DMS53 treated with DMSO at 0.1 percent for 48 hours (cell line): ENCODE results near the gene CCDC88C.
"Not testable (repeated sequence)": the region's sequence is repeated elsewhere in the genome, so short reads cannot be mapped to it uniquely, and the experiment has no call there.

Experiments used
- DNase-seq: peaks from one replicate; lab custom pipeline; 2025; ENCODE audit not compliant: unreplicated experiment; lab: John Stamatoyannopoulos, UW

Gene CCDC88C

DNA sequence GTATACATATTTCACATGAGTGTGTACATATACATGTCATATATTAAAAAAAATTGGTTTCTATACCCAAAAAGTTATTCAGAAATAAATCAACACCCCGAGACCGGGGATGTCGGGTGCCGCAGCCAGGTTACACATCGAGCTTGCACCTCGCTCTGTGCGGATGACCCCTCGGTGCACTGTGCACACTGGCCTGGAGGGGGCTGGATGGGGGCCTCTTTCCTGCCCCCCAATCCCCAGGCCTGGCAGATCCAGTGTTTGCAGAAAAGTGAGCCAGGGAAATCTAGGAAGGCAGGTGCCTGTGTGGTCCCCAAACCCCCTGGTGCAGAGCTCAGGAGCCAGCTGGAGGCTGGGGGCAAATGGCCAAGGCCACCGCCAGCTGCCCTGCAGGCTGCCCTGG, 146.0 kb downstream of the CCDC88C start:
- DNase-seq: no peak

GRCh38 chr14:91270619-91271018, 147.0 kb downstream of the CCDC88C start:
- no peak for DNase-seq

DNA sequence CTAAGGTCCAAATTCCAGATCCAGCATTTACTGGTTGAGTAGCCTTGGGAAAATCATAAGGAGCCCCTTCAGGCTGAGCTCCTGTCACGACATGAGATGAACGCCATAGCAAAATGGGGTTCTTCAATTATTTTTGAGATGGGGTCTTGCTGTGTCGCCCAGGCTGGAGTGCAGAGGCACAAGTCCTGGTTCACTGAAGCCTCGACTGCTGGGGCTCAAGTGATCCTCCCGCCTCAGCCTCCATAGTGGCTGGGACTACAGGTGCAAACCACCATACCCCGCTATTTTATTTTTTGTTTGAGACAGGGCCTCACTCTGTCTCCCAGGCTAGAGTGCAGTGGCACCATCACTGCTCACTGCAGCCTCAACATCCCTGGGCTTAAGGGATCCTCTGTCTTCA, 147.4 kb downstream of the CCDC88C start:
- no peak for DNase-seq

DNA sequence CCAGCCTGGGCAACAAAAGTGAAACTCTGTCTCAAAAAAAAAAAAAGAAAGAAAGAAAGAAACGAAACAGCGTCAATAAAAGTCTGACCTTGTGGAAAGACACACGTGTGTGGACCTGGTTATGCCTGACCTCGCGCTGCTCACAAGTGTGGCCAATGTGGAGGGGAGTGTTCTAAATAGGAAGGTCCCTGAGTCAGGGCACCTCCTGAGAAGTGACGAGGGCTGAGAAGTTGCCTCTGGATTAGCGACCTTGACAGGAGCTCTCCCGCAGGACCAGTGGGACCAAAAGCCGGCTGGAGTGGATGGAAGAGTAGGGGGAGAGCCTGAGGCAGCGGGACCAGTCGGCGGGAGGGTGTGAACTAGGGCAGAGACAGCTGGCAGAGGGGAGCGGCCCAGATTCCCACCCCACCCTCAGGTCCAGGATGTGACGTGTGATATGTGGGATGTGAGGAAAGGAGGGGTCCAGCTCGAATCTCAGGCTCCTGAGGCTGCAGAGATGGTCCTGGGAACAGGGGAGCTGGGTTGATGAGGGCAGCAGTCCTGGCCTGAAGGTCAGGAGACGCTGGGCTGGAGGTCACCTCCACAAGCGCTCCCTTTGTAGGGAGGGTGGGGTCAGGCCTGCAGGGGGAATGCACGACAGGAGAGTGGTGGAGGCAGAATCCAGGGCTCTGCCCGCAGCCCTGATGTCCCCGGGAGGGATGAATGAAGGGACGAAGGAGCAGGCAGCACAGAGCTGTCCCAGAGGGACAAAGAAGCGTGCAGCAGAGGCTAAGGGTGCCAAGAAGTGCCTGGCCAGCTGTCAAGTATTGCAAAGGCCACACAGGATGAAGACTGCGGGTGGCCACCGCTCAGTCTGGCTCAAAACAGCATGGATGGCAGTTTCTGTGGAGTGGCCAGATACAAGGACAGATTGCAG, 148.3 kb downstream of the CCDC88C start:
- DNase-seq: no peak

DNA sequence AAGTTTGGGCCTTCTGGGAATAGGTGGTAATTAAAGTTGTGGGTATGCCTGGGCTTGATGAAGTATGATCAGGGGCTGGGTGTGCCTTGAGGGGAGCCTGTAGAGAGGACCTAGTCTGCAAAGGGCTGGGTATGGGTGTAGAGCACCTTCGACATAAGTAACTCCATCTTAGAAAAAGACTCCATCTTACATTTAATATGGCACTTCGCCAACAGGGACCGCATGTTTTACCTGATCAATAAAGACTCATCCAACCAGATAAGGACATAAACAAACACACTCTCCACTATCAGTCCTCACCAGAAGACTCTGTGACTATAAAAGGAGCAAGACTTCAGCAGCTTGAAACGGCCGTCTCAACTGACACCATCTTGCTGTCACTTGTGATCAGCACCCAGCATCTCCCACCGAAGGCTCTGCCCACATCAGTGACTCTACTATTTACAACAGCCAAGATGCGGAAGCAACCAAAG, 149.6 kb downstream of the CCDC88C start:
- no peak for DNase-seq

- DNase-seq: not testable (repeated sequence)
These were observed 151.3 kb downstream of the CCDC88C start for GRCh38 chr14:91266276-91266675.

- DNase-seq: no peak
These were observed 152.2 kb downstream of the CCDC88C start for GRCh38 chr14:91265404-91265803.

- DNase-seq: no peak
These were observed 153.2 kb downstream of the CCDC88C start for GRCh38 chr14:91264151-91265150.

GRCh38 chr14:91263329-91263728, 154.3 kb downstream of the CCDC88C start:
- no peak for DNase-seq

DNA sequence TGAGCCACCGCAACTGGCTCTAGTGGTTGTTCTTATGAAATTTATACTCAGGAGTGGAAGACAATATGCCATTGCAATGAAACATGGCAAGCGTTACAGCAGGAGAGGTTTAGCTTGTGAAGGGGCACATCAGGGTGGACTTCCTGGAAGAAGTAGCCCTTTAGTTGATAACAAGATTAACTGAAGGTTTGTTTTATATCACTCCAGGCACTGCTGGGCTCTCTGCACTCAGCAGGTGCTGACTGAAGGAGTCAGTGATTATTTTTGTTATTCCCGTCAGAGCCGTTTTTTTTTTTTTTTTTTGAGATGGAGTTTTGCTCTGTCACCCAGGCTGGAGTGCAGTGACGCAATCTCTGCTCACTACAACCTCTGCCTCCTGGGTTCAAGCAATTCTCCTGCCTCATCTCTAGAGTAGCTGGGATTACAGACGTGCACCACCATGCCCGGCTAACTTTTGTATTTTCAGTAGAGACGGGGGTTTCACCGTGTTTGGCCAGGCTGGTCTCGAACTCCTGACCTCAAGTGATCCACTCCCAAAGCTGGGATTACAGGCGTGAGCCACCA, 155.6 kb downstream of the CCDC88C start:
- no peak for DNase-seq

- no peak for DNase-seq
These were observed 156.5 kb downstream of the CCDC88C start for GRCh38 chr14:91261115-91261514.

DNA sequence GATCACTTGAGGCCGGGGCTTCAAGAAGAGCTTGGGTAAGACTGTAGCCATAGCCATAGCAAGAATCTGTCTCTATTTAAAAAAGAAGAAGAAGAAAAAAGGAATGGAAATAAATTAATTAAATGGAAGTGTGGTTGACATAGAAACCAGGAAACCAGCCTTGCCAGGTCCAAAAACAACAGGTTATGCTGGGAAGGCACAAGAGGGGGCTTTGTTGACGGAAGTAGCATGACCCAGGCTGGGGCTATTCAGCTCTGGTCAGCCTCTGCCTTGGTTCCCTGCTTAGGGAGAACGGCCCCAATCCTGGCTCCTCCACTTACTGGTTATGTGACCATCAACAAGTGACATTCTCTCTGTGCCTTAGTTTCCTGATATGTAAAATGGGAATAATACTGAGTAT, 158.7 kb downstream of the CCDC88C start:
- DNase-seq: no peak

GRCh38 chr14:91258011-91258618, 159.5 kb downstream of the CCDC88C start:
- DNase-seq: no peak

DNA sequence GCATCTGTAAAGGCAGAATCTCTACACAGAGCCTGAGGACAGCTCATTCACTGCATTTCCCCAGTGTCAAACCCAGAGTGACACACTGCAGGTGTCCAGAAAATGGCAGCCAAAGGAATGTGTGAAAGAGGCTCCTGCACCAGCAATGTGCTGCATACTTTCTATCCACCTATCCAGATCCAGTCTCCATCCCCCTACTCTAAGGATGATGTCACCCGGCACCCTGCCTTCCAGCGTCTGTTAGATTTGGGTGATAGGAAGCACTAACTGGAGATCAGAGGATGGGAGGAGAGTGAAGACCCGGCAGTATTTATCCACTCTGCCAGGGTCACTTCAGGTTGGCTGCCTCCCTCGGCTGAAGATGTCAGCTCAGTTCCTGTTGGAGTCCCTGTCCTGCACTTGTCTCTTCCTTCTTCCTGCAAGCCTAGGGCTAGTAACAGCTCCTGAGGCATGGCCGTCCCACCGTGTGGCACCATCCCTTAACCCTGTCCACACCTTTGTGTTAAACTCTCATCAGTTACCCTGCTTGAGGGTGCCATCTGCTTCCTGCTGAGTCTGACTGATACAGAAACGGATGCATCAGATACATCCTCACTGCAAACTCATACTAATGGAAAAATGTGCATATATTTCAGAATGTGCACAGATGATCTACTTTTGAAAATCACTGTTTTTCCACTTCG, 160.2 kb downstream of the CCDC88C start:
- DNase-seq: no peak

DNA sequence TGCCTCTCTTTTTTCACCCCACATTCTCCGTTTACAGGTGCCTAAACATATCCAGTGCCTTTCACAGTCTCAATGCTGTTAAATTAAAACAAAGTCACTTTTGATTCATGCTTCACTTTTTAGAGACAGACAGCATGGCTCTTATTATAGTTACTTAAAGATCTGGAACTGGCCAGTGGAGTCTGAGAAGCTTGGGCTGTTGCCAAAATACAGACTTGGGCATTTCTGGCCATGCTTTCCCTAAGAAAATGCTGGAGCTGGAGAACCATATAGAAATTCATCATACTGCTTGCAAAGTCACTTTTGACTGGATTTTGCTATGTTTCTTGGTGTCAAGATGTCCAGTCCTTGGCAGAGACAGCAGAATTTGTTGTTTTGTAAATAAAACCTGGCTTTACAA, 161.0 kb downstream of the CCDC88C start:
- DNase-seq: no peak

GRCh38 chr14:91255026-91255695, 162.5 kb downstream of the CCDC88C start:
- DNase-seq: no peak

GRCh38 chr14:91254461-91254860, 163.2 kb downstream of the CCDC88C start:
- DNase-seq: no peak

DNA sequence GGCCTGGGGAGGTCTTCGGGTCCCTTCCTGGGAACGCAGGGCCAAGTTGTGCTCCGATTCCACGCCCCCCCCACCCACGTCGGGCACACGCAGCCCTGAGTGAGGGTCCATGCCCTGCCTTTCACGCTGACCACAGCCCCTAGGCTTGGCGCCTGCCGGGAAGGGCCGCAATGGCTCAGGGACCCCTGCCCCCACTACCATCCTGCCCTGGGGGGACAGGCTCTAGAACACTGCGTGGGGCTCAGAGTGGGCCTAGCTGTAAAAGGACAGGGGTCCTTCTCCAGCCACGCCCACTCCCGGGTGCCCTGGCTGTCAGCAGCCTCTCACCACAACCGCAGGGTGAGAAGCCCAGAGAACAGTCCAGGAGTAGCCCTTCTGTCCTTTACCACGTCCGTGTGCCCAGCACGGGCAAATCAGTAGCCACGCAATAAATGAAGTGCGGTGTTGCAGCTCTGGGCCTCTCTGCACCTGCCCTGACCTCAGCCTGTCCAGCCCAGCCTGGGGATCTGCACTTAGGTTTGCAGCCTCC, 163.8 kb downstream of the CCDC88C start:
- DNase-seq: no peak
